GM21526 (cell line): ENCODE measurements around the gene SPEM2.

Experiments used
- ATAC-seq: cut with Tn5 transposase; IDR thresholded peaks from one replicate; pipeline ENCODE4 v1.9.1; 2021; ENCODE audit warnings: moderate library complexity; ENCODE audit not compliant: unreplicated experiment, low FRiP score

SPEM2 gene

DNA sequence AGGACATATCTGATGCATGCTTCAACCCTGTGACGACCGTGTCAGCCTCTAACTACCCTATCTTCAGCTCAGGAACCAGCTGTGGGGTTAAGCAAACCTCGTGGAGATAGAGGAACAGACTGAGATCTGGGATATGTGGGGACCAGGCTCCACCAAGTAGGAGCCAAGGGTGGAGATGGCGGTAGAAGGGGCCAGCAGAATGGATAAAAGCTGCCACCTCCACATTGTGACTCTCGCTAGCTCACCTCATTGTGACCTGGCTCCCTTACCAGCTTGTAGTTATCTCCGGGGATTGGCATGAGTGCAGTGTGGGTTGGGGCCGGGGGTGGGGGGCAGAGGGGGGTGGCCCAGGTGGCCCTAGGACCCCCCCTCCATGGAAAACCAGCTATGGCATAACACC, at the start of gene SPEM2:
SPEM2 (plus strand) TSS at position 301 of the 400 bp plus-strand sequence; CDS start at position 374, 73 bp downstream.
- ATAC-seq: no peak

DNA sequence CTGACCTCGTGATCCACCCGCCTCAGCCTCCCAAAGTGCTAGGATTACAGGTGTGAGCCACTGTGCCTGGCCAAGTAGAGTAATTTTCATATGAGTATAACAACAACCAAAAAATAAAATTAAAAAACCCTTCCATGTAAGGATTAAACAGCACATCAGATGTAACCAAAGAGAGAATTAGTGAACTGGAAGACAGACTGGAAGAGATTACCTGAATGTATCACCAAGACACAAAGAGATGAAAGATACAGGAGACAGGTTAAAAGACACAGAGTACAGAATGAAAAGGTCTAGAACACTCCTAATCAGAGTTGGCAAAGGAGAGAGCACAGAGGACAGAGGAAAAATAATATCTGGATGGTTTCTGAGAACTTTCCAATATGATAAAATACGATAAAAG, 46.3 kb upstream of the SPEM2 start:
- ATAC-seq: no peak

DNA sequence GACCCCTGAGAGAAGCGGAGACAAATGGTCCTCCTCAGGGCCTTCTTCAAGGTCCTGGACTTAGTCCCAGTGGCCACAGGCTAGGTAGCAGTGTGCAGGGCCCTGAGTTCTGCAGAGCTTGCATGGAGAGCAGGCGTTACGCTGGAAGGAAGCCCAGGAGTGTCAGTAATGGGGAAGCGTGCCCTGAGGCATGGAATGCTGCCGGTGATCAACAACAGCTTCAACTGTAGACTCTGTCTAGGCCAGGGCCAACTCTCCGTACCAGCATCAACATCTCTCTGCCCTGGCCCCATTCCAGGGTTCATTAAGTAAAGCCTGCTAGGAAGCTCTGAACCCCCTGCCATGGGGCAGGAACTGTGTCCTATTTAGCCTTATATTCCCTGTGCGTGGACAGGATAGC, 45.1 kb upstream of the SPEM2 start:
- ATAC-seq: no peak

DNA sequence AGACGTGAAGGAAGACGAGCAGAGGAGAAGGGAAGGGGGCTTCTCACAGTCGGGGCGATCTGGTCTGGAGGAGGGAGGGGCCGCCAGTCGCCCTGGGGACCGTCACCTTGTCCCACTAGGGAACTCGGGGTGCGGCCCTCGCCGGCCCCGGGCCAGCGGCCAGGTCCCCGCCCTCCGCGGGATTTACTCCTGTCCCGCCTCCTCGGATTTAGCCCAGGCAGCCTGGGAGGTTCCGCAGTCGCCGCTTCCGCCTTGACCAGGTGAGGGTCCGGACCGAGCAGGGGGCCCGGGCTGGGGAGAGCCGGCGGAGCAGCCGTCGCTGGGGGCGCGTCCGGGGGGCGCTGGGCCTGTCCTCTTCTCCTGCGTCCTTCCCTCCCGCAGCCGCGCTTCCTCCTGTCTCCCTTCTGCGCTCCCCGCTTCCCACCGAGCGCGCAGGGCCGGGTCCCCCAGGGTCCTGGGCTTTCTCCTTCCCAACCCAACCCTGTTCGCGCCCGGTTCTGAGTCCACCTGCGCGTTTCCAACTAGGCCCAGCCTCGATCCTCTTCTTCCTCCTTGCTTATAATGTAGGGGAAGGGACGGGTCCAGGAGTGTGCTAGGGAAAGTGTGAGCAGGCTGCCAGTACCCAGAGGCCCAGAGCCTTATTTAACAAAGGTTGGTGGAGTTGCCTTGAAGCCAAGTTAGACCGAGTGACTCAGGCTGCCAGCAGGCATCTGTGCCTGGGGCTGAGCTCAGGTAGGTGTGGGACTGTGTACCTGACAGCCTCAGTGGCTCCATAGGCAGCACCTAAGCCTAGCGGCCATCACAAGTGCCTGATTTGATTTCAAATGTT, 44.3 kb upstream of the SPEM2 start, which contains the start of gene TNK1:
TNK1 (plus strand) TSS at position 235 of the 829 bp plus-strand sequence. CDS start 1,838 bp downstream, outside the sequence.
- ATAC-seq: no peak

DNA sequence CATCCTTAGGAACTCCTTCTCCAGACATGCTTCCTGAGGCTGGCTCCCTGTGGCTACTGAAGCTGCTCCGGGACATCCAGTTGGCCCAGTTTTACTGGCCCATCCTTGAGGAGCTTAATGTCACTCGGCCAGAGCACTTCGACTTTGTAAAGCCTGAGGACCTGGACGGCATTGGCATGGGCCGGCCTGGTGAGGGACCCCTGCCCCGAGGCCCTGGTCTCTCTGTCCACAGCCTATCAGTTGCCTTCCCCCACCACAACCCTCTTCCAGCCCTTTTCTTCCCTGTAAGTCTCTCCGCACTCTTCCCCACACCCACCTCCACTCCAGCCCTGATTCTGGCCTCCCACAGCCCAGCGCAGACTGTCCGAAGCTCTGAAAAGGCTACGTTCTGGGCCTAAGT, 42.5 kb upstream of the SPEM2 start:
- ATAC-seq: no peak

DNA sequence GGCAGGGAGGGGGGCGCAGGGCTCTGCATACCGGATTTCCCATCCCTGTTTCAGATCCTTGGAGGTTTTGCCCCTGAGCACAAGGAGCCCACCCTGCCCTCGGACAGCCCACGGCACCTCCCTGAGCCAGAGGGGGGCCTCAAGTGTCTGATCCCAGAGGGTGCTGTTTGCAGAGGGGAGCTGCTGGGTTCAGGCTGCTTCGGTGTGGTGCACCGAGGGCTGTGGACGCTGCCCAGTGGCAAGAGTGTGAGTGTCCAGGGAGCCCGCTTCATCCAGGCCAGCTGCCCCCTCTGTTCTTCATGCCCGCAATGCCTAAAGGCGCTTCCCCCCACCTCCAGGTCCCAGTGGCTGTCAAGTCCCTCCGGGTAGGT, 42.1 kb upstream of the SPEM2 start:
- no peak for ATAC-seq

DNA sequence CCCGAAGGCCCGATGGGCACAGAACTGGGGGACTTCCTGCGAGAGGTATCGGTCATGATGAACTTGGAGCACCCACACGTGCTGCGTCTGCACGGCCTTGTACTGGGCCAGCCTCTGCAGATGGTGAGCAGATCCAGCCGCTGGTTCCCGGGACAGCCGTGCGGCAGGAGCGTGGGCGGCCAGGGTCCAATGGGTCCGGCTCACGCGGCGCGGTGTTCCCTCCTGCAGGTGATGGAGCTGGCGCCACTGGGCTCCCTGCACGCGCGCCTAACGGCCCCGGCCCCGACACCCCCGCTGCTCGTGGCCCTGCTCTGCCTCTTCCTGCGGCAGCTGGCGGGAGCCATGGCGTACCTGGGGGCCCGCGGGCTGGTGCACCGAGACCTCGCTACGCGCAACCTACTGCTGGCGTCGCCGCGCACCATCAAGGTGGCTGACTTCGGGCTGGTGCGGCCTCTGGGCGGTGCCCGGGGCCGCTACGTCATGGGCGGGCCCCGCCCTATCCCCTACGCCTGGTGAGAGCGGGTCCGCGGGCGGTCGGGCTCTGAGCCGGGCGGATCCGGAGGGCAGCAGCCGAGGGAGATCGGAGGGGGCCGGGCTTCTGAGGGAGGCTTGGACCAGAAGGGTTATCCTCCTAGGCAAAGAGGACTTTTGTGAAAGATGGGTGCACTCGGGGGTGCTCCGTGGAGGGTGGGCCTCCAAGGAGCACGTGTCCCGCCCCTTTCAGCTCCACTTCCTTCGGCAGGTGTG, 41.5 kb upstream of the SPEM2 start:
- peak; percentile 62 for ATAC-seq

DNA sequence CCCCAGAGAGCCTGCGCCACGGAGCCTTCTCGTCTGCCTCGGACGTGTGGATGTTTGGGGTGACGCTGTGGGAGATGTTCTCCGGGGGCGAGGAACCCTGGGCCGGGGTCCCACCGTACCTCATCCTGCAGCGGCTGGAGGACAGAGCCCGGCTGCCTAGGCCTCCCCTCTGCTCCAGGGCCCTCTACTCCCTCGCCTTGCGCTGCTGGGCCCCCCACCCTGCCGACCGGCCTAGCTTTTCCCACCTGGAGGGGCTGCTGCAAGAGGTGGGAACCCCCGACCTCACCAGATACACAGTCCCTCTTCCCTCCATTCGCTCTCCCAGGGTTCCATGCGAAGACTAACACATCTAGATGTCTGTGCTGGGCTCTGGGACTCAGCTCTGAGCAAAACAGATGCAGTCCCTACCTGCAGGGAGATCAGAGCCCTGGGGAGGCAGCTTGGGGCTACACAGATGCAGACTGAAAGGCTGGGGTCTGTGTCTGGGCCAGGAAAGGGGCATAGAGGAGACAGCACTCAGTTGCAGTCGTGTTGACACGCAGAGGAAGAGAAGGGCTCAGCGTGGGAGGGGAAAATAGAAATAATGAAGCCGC, 40.8 kb upstream of the SPEM2 start:
- no peak for ATAC-seq

DNA sequence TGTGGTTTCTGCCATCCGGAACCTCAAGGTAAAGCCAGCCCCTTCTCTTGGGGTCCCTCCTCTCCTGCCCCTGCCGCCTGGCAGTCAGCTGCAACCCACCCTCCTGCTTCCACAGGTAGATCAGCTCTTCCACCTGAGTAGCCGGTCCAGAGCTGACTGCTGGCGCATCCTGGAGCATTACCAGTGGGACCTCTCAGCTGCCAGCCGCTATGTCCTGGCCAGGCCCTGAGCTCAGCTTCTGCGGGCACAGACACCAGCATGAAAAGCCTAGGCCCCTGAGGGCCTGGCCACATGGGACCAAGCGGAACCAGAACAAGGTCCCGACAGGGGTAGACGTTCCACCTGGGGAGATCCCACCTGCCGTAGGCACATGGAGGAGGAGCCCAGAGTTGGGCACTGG, 36.6 kb upstream of the SPEM2 start:
- ATAC-seq: no peak

DNA sequence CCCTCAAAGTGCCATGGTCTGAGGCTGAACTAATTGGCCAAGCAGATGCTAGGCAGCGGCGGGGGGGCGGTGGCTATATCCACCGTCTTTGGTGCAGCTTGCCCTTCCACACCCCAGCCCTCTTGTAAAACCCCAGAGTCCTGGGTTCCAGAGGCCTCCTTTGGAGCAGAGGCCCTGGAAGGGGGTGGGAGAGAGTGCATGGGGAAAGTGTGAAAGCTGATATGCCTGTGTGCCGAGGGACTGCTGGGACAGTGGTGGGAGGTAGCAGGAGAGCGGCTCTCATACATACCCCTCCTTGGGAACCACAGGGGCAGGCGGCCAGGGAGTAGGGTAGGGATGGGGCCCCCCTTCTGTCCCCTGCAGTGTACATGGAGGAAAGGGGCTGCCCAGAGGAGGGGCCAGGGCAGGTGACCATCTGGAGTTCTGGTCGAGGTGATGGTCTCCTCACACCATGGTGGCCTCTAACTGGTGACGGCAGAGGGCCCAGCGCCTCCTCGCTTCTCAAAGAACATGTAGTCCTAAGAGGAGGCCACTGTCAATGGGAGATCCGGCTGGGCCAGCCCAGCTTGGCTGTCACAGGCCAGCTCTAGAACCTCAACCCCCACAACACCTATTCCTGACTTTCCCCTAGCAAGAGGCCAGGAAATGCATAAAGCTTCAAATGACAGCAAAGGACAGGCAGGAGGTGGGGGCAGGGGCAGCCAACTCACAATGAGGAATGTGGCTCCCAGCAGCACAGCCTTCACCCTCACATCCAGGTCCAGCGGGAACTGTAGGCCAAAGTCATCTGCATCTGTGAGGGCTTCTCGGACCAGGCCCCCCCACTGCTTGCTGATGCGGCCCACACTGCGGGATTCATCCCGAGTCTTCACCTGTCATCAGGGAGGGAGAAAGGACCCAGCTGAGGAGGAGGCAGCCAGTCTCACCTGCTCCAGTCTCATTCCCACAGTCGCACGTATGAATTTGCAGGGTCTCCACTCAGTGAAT, 35.2 kb upstream of the SPEM2 start:
- no peak for ATAC-seq

DNA sequence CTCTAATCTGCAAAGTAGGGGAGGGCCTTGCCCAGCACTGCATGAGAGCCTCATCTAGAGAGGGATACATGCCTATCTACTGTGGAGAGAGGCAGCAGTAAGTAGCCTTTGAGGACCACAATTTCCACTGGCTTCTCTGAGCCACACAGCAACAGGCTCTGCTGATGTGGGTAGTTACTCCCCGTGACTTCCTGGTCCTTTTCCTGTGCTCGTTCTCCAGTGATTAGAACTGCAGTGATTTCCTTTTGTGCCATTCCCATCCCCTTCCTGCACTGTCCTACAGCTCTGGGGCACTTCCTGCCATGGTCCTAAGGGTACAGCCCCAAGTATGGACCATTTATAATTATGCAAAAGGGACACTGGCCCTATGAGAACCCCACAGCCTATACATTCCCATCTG, 34.1 kb upstream of the SPEM2 start:
- no peak for ATAC-seq

DNA sequence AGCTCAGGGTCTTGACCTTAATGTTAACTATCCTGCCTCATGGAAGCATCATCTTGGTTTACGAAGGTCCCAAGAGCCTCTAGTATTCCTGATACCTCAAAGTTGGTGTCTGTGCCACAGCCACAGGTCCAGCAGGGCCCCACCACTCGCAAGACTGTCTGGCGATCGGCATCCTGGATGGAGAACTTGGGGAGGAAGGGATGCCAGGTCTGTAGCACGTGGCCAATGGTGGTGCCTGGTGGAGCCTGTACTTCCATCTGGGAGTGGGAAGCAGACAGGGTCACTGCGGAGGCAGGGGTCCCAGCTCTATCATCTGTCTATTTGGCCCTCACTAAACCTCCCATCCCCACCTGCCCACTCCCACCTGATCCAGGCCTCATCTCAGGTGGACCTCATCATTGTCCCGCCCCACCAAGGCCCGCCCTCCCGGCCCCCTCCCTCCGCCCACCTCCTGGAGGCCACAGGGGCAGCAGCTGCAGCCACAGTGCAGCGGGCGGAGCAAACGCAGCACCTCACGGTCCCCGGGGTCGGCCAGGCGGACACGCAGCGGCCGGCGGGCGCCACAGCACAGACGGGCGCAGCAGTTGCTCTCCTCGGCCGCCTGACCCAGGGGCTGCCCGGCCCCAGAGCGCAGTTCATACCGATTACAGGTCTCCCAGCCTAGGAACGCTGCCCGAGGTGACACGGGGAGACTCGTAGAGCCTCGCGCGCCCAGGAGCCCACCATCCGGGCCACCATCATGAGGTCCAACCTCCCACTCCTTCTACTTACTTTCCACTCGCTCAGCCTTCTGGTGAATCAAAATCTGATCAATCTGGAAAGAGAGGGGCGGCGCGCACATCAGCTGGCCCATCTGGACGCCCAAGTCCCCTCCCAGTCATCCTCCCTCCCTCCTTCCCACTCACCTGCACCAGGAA, 32.5 kb upstream of the SPEM2 start:
- no peak for ATAC-seq

DNA sequence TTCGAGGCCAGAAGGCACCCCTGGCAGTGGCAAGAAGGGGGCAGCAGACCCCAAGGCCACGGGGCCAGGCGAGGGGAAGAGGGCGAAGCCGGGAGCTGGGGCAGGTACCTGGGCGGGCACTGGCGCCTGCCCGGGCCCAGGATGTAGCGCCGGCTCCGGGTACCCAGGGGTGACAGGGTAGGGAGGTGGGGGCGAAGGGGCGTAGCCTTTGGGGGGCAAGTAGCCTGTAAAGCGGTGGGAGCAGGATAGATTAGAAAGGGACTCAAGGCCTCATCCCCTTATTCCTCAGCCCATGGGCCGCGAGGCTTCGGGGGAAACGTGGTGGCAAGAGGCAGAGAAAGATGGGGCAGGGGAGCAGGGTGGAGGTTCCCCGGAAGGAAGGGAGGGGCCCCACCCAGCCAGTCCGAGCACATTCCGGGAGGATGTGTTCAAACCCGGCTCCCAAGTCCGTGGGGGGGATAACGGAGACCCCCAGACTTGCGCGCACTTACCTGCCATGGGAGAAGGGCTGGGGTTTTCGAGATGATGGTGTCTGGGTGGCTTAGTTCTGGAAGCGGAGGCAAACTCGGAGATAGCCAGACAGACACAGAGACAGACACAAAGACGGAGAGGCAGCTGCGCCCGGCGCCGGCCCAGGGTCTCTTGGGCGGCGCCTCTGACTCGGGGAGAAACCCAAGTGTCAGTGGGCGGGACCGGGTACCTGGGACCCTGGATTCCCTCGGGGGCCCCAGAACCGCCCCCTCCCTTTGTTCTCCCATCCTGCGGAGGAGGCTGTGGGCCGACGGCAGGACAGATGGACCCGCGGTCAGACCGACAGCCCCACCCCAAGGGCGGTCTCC, 31.6 kb upstream of the SPEM2 start:
- peak; percentile 31 for ATAC-seq

DNA sequence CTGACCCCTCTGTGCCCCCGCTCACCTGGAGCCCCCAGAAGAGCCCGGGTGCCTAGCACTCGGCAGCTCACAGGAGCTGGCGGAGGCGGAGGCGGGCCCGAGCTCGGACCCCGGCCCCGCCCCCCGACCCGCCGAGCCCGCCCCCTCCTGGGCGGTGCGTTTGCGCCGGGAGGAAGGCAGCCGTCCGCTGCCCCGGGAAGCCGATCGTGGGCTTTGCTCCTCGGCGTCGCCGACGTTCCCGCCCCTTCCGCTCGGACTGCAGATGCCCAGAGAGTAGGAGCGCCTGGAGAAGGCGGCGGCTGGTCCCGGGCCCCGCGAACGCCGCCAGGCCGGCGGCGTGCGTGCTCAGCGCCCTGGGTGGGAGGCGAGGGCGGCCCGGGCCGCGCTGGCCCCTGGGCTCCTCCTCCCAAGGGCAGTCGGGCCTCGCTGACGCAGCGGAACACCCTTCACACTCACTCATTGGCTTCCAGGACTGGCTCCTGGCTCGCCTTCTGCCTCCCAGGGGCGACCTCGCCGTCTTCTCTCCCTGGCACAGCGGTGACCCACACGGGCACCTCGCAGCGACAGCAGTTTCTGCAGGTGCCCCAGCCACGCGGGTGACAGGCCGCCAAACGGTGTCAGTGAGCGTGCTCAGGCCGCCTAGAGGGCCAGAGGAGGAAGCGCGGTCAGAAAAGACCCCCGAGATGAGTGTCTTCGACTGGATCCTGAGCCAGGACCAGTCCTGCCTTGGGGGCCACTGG, 30.8 kb upstream of the SPEM2 start, which contains the start of gene PLSCR3:
PLSCR3 (minus strand) TSS at position 74 of the 740 bp plus-strand sequence. CDS start 415 bp downstream, outside the sequence.
- ATAC-seq: peak; percentile 68

DNA sequence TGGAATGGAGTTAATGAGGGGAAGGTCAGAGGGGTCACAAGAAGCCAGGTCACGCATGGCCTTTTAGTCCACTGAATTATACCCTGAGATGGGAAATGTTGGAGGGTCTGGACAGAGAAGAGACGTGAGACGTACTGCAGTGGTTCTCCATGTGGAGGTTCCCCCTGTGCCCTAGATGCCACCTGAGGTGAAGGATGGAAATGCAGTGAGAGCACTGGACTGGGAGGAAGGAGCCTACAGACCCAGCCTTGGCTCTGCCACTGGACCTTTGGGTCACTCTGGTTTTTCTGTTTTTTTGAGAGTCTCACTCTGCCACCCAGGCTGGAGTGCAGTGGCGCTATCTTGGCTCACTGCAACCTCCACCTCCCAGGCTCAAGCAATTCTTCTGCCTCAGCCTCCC, 29.3 kb upstream of the SPEM2 start:
- ATAC-seq: no peak

DNA sequence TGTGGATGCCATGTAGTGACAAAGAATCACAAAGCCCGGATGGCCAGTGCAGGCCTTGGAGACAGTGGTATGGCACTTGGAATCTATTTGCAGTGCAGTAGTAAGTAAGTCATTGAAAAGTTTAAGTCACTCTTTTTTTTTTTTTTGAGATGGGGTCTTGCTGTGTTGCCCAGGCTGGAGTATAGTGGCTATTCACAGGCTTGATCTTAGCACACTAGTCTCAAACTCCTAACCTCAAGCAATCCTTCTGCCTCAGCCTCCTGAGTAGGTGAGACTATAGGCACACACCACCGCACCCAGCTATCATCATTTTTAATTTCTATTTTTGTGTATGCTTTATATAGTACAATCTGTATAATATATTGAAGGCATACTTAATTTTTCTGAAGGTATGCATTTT, 26.8 kb upstream of the SPEM2 start:
- no peak for ATAC-seq

DNA sequence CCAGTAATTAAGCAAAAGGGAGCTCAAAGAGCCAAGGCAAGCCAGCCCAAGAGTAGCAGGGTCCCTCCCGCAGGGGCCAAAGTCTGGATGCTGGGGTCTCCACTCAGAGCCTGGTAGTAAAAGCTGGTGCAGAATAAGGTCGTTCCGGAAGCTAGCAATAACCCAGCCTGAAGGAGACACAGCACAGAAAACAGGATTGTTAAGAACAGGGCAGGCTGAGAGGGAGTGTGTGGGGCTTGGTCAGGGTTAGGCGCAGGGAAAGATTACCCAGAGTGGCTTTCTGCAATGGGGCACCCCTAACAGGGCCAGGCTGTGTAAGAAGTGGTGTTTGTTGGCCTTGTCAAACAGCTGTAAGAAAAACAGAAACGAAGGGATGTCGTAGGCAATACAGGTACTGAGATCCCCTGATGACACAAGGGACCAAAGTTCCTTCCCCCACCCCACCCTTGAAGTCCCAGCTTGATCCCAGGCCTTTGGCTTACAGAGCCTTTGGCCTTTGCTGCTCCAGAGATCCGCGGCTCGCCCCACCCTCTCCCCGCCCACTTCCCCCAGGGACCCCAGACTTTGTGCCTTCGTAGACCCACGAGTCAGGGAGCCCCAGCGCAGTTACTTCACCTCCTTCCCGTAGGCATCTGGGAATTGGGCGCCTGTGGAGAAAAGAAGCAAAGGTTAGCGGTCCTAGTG, 22.2 kb upstream of the SPEM2 start:
- no peak for ATAC-seq
